Loucy (cell line): ENCODE results near the gene MOXD1.

ENCODE experiments used
- H2AFZ ChIP-seq: fragments of 200-600 bp; sonication (generic); 2 replicates; pipeline ENCODE4 v1.6.0; 2016; ENCODE audit warnings: antibody characterized with exemption, mild to moderate bottlenecking, low read length, moderate library complexity
- H3F3A ChIP-seq: fragments of 200-600 bp; 2 replicates; pipeline ENCODE4 v1.6.0; 2016; ENCODE audit warnings: antibody characterized with exemption, low read depth, mild to moderate bottlenecking
- H3K27me3 ChIP-seq: fragments of 200-600 bp; sonication (generic); 2 replicates; pipeline ENCODE4 v1.6.1; 2014; ENCODE audit warnings: low read length, mild to moderate bottlenecking; ENCODE audit not compliant: insufficient read depth, poor library complexity, severe bottlenecking
- H3K36me3 ChIP-seq: fragments of 200-600 bp; sonication (generic); 2 replicates; pipeline ENCODE4 v1.6.1; 2016; ENCODE audit warnings: low read length; ENCODE audit not compliant: insufficient read depth
- H3K4me1 ChIP-seq: fragments of 200-600 bp; sonication (generic); 2 replicates; pipeline ENCODE4 v1.5.1; 2014; ENCODE audit warnings: low read length, mild to moderate bottlenecking; ENCODE audit not compliant: insufficient read depth, poor library complexity, severe bottlenecking
- H3K4me2 ChIP-seq: fragments of 200-600 bp; sonication (generic); 2 replicates; pipeline ENCODE4 v1.6.0; 2014; ENCODE audit warnings: antibody characterized with exemption, low read length, low read depth, mild to moderate bottlenecking; ENCODE audit not compliant: poor library complexity, severe bottlenecking
- H3K4me3 ChIP-seq: fragments of 200-600 bp; sonication (generic); 2 replicates; pipeline ENCODE4 v1.5.1; 2014; ENCODE audit warnings: low read length, mild to moderate bottlenecking, mixed read lengths; ENCODE audit not compliant: poor library complexity, severe bottlenecking
- H3K79me2 ChIP-seq: fragments of 200-600 bp; sonication (generic); 2 replicates; pipeline ENCODE4 v1.6.1; 2014; ENCODE audit warnings: low read length; ENCODE audit not compliant: insufficient read depth
- H3K9ac ChIP-seq: fragments of 200-600 bp; sonication (generic); 2 replicates; pipeline ENCODE4 v1.6.0; 2014; ENCODE audit warnings: mild to moderate bottlenecking, low read depth, low read length, moderate library complexity; ENCODE audit not compliant: poor library complexity, severe bottlenecking
- H3K9me2 ChIP-seq: fragments of 200-600 bp; sonication (generic); replicated peaks from 2 replicates; pipeline ENCODE4 v1.6.1; 2016; ENCODE audit warnings: low read depth, low read length, mixed read lengths
- H3K9me3 ChIP-seq: fragments of 200-600 bp; sonication (generic); 2 replicates; pipeline ENCODE4 v1.6.1; 2014; ENCODE audit warnings: mild to moderate bottlenecking, antibody characterized with exemption, low read length, low read depth; ENCODE audit not compliant: insufficient read depth
- H4K20me1 ChIP-seq: fragments of 200-600 bp; sonication (generic); 2 replicates; pipeline ENCODE4 v1.6.0; 2014; ENCODE audit warnings: antibody characterized with exemption, low read length, mild to moderate bottlenecking; ENCODE audit not compliant: insufficient read depth, poor library complexity, severe bottlenecking
- CTCF ChIP-seq: fragments of 200-600 bp; sonication (generic); conservative IDR thresholded peaks from 2 replicates; pipeline ENCODE4 v1.5.1; 2014; ENCODE audit warnings: mild to moderate bottlenecking, antibody characterized with exemption, low read length
- EZH2phosphoT487 ChIP-seq: fragments of 200-600 bp; IDR thresholded peaks from 2 replicates; pipeline ENCODE4 v1.6.1; 2018; ENCODE audit warnings: antibody characterized with exemption, mild to moderate bottlenecking, moderate library complexity, borderline replicate concordance

The MOXD1 gene

GRCh38 chr6:132289756-132290155, 111.5 kb downstream of the MOXD1 start:
- H2AFZ ChIP-seq = no peak overlapping the region
- H4K20me1 ChIP-seq = no peaks in the 10 kb centered on the region
- H3K27me3 ChIP-seq = peaks cover 25% of the 10 kb centered on the region
- no peaks in the 10 kb centered on the region for H3K36me3 ChIP-seq
- H3F3A ChIP-seq = no peaks in the 10 kb centered on the region
- TF ChIP-seq EZH2phosphoT487 (no peak), CTCF (no peak)
- H3K9me3 ChIP-seq = no peaks in the 10 kb centered on the region
- no peaks in the 10 kb centered on the region for H3K79me2 ChIP-seq
- no peak overlapping the region for H3K9ac ChIP-seq
- no peak overlapping the region for H3K4me2 ChIP-seq
- H3K4me3 ChIP-seq = no peak overlapping the region
- no peaks in the 10 kb centered on the region for H3K4me1 ChIP-seq
- H3K9me2 ChIP-seq = no peaks in the 10 kb centered on the region

- no peaks in the 10 kb centered on the region for H3F3A ChIP-seq
- no peaks in the 10 kb centered on the region for H3K36me3 ChIP-seq
- H3K9me3 ChIP-seq = no peaks in the 10 kb centered on the region
- H3K27me3 ChIP-seq = peaks cover 13% of the 10 kb centered on the region
- no peak overlapping the region for H3K4me2 ChIP-seq
- no peak overlapping the region for H2AFZ ChIP-seq
- H3K4me1 ChIP-seq = no peaks in the 10 kb centered on the region
- no peaks in the 10 kb centered on the region for H4K20me1 ChIP-seq
- no peaks in the 10 kb centered on the region for H3K79me2 ChIP-seq
- no peak overlapping the region for H3K4me3 ChIP-seq
- TF ChIP-seq CTCF (no peak), EZH2phosphoT487 (no peak)
- H3K9ac ChIP-seq = no peak overlapping the region
- no peaks in the 10 kb centered on the region for H3K9me2 ChIP-seq
Observed at GRCh38 chr6:132287101-132287500, 114.2 kb downstream of the MOXD1 start.

GRCh38 chr6:132286298-132287019, 114.8 kb downstream of the MOXD1 start:
- no peak overlapping the region for H3K4me2 ChIP-seq
- peaks cover 6% of the 10 kb centered on the region for H3K27me3 ChIP-seq
- no peak overlapping the region for H2AFZ ChIP-seq

More at GRCh38 chr6:132286298-132287019, 114.8 kb downstream of the MOXD1 start:
- H3K79me2 ChIP-seq = no peaks in the 10 kb centered on the region
- no peaks in the 10 kb centered on the region for H3K9me3 ChIP-seq
- H3K9ac ChIP-seq = no peak overlapping the region
- H3K4me3 ChIP-seq = no peak overlapping the region
- H3K9me2 ChIP-seq = no peaks in the 10 kb centered on the region
- TF ChIP-seq EZH2phosphoT487 (no peak), CTCF (no peak)
- H3K36me3 ChIP-seq = no peaks in the 10 kb centered on the region
- H3F3A ChIP-seq = no peaks in the 10 kb centered on the region
- H4K20me1 ChIP-seq = no peaks in the 10 kb centered on the region
- H3K4me1 ChIP-seq = no peaks in the 10 kb centered on the region
